Ectodermal cell (in vitro differentiated cells): ENCODE data around the gene ZDHHC9.

Experiments used
- H3K27ac ChIP-seq: 2 replicates; pipeline ENCODE4 v1.7.0; 2013; ENCODE audit warnings: mild to moderate bottlenecking, low read depth, low read length; ENCODE audit not compliant: insufficient read depth, poor library complexity, severe bottlenecking
- H3K27me3 ChIP-seq: 2 replicates; pipeline ENCODE4 v1.7.0; 2013; ENCODE audit warnings: mild to moderate bottlenecking, low read length; ENCODE audit not compliant: insufficient read depth, control insufficient read depth, poor library complexity, severe bottlenecking
- H3K36me3 ChIP-seq: one replicate; pipeline ENCODE4 v1.7.0; 2013; ENCODE audit warnings: low read length; ENCODE audit not compliant: control insufficient read depth, insufficient read depth
- H3K4me1 ChIP-seq: one replicate; pipeline ENCODE4 v1.7.0; 2013; ENCODE audit warnings: low read length; ENCODE audit not compliant: control insufficient read depth, insufficient read depth
- H3K4me3 ChIP-seq: 2 replicates; pipeline ENCODE4 v1.7.0; 2013; ENCODE audit warnings: low read depth, low read length, control low read depth; ENCODE audit not compliant: insufficient read depth
- H3K9me3 ChIP-seq: 2 replicates; pipeline ENCODE4 v1.7.0; 2013; ENCODE audit warnings: mild to moderate bottlenecking, low read length, moderate library complexity; ENCODE audit not compliant: control insufficient read depth
- WGBS, 2 experiments: methylation state at CpG; one replicate each; pipeline ENCODE4 v1.1.7; 2013; ENCODE audit warnings: missing lambda C conversion rate in 2 of 2; 5-methylcytosine and 5-hydroxymethylcytosine counted together

ZDHHC9 gene

DNA sequence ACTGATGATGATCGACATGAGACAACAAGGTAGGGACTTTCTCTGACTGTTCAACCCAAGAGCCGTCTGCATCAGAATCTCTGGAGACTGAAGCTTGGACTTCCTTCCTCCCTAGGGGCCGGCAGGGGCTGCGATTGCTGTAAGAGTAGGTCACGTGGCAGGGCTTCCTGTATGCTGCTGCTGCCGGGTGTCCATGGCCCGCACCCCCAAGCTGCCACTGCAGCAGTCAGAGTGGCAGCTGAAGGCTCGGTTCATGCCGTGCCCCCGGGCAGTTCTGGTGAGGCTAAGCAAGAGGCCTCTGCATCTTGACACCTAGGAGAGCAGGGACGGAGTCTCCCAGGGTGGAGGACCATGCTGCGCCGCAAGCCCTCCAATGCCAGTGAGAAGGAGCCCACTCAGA lies 63.9 kb downstream of the ZDHHC9 start, which contains the start of gene SASH3:
Gene SASH3 (plus strand): TSS at position 203 of the 400 bp plus-strand sequence. CDS start 149 bp downstream, at position 352.
- Histone ChIP-seq H3K27me3 (no peaks in the 10 kb centered on the region), H3K4me3 (no peak within 1 kb of the TSS), H3K9me3 (no peaks in the 10 kb centered on the region), H3K27ac (no peak within 1 kb of the TSS), H3K36me3 (no peaks in the 10 kb centered on the region), H3K4me1 (no peaks in the 10 kb centered on the region)
- 95 to 96% methylated on average over 13 of the region's 13 CpGs for WGBS, 2 experiments

DNA sequence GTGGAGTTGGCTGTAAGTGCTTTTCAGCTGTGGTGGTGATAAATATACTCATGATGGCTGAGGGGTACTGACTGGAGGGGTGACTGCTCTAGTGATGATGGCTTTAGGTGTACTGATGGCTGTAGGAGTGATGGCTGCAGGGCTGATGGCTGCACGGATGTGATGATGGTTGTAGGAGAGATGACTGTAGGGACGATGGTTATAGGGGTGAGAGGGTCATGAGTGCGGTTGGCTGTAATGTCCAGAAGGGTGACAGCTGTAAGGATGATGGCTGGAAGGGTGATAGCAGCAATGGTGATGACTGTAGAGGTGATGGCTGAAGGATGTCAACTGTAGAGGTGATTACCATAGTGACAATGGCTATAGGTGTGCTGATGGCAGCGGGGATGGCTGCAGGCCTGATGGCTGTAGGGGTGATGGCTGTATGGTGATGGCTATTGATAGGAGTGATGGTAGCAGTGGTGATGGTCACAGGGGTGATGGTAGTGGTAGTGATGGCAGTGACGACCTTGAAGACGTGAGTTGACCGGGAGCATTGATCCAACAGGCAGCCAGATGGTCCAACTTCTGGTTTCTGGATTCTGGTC lies 64.5 kb downstream of the ZDHHC9 start:
- H3K9me3 ChIP-seq = no peaks in the 10 kb centered on the region
- H3K27ac ChIP-seq = no peak overlapping the region
- H3K4me3 ChIP-seq = no peak overlapping the region
- no peaks in the 10 kb centered on the region for H3K27me3 ChIP-seq
- no peaks in the 10 kb centered on the region for H3K36me3 ChIP-seq
- 92 to 96% methylated on average over 7 of the region's 7 CpGs for WGBS, 2 experiments
- no peaks in the 10 kb centered on the region for H3K4me1 ChIP-seq

DNA sequence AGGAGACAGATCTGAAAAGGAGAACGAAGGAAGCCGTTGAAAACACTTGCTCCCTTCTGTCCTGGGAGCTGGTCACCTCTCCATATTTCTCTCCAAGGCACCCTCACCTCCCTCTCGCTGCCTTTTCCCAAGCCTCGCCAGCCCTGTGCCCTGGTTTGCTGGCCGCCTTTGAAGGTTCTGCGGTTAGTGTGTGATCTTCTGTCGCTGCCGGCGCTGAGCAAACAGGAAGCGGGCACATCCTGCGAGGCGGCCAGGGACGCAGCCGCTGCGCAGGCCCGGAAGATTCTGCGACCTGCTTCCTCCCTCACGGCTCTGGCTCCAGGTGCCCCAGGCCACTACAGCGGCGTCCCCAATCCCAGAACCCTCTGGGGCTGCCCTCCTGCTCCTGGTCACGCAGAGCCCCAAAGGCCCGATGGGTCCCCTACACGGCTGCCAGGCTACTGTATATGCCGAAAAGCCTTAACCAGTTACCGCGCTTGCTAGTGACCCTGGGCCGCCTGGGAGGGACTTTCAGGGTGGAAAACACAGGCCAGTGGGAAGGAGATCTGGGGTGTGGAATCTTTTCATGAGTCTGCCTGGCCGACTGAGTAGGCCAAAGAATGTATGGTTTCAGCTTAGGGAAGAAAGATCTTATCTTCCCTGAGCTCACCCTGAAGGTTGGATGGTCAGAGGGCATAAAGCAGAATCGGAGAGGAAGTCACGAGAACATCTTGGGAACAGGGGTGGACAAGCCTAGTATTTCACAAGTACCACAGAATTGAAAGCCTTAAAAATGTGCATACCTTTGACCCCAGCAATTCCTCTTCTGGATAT lies 66.3 kb downstream of the ZDHHC9 start:
- Histone ChIP-seq H3K4me3 (no peak overlapping the region), H3K27ac (no peak overlapping the region), H3K36me3 (no peaks in the 10 kb centered on the region), H3K4me1 (no peaks in the 10 kb centered on the region), H3K27me3 (no peaks in the 10 kb centered on the region), H3K9me3 (no peaks in the 10 kb centered on the region)
- 93 to 94% methylated on average over 30 of the region's 30 CpGs for WGBS, 2 experiments

DNA sequence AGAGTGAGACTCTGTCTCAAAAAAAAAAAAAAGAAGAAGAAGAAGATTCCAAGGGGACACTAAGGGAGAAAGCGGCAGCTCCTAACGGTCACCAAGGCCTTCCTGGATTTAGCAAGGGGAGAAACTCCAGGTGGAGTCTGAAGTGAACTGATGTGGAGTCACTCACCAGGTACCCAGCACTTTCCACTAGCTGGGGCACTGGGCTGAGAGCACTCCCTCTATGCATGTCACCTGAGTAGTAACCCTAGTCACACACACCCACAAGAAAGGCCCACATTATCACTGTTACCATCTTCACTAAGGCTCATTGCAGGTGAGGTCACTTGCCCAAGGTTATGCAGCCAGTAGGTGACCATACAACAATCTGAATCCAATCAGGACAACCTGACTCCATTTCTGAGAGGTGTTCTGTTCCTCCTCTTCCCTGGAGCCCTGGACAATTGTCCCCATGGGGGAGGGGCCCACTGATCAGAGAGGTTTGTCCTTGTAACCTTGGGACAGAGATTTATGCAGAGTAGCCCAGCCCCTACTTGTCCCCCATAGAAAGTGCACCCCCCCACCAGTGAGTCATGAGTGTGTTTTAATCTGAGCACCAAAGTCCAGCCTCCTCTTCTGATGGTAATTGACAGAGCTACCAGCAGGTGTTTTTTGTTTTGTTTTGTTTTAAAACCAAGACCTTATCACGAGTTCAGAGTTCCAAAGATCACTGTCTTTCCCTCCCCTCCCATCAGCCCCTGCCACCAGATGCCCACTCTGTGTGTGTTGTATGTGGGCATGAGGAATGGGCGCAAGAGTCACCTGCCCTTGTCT lies 69.8 kb downstream of the ZDHHC9 start:
- Histone ChIP-seq H3K27me3 (no peaks in the 10 kb centered on the region), H3K9me3 (no peaks in the 10 kb centered on the region), H3K36me3 (no peaks in the 10 kb centered on the region), H3K4me1 (no peaks in the 10 kb centered on the region), H3K4me3 (no peak overlapping the region), H3K27ac (no peak overlapping the region)
- 80 to 98% methylated on average over 2 to 4 of the region's 4 CpGs for WGBS, 2 experiments

DNA sequence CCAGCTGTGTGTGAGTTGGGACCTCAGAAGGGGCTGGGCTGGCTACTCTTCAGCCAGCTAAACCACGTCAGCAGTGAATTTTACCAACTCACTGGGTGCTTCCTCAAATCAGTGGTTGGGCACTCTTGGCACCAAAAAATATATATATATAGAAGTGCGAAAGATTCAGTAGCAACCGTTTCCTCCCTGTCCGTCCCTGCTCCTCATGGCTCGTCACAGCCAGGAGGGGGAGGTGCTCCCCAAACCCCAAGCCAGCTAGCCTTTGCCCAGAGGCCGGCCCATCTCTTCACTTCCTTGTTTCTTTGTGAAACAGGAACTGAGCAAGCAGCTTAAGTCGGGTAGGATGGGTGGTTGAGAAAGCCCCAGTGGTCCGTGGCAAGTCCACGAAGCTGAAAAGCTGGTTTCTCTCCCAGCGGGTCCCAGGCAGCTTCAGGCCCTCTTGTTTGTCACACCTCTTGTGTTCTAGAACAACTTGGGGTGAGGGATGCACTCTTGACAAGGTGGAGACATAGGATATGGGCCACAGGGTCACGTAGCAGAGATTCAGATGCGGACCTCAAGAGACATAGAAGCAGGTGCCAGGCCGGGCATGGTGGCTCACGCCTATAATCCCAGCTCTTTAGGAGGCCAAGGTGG lies 70.8 kb downstream of the ZDHHC9 start:
- Histone ChIP-seq H3K27ac (no peak overlapping the region), H3K36me3 (no peaks in the 10 kb centered on the region), H3K27me3 (no peaks in the 10 kb centered on the region), H3K4me3 (no peak overlapping the region), H3K9me3 (no peaks in the 10 kb centered on the region), H3K4me1 (no peaks in the 10 kb centered on the region)
- WGBS, 2 experiments = 84% methylated on average over 12 to 14 of the region's 14 CpGs

DNA sequence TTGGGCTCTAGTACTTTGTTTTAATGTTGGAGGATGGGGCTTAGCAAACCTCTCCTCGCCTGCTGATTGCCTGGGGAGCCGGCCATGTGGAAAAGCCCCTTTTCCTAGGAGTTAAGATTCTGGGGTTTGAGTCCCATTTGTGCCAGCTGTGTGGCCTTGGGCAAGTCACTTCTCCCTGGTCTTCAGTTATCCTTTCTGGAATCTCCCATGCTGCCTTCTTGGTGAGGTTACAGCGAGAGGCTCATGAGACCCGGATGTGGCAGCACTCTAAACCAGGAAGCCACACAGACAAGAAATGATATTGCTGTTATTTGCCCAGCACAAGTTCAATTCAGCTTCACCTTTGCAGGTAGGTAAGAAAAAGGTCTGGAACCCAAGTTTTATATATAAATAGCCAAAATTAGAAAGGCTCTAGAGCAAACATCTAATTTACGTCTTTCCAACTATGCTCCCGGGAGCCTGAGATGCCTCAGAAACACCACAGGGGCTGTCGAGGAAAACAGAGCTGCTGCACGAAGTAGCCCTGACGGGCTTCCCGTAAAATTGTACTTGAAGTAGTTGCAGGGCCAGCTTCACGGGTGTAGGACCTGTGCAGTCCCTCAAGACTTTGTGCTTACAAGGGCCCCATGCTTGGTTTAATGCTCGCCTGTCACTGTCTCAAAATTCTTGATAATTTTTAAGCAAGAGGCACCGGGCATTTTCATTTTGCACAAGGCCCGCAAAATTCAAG lies 72.3 kb downstream of the ZDHHC9 start:
- Histone ChIP-seq H3K27me3 (no peaks in the 10 kb centered on the region), H3K9me3 (no peaks in the 10 kb centered on the region), H3K4me3 (no peak overlapping the region), H3K36me3 (no peaks in the 10 kb centered on the region), H3K27ac (no peak overlapping the region), H3K4me1 (no peaks in the 10 kb centered on the region)
- WGBS, 2 experiments = 92% methylated on average over 14 of the region's 14 CpGs

DNA sequence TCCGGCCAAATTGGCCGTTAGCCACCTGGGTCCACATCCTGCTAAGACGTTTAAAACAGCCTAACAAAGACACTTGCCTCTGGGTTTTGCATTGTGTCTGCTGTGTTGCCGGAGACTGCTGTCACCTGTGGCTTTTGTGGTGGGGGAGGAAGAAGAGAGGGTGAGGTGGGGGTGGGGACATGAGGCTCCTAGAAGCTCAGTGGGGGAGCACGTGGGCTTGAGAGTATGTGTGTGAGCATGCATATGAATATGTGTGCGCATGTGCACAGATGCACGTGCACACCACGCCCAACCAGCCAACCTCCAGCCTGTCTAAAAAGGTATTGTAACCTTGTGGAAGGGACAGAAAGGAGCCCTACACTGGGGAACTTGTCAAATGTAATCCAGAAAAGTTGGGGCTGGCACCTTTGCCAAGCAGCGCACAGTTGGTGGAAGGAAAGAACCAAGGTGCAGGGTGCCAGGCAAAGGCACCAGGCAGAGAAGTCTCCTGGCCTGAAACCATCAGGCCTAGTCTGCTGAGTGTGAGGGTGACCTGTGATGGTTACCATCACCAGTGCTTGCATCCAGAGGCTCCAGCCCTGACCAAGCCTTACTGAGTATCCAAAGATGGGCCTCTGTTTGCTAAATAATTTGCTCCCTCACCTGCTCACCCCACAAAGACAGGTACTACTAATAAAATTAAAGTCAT lies 74.1 kb downstream of the ZDHHC9 start:
- WGBS, 2 experiments = 67 to 69% methylated on average over 9 of the region's 9 CpGs

DNA sequence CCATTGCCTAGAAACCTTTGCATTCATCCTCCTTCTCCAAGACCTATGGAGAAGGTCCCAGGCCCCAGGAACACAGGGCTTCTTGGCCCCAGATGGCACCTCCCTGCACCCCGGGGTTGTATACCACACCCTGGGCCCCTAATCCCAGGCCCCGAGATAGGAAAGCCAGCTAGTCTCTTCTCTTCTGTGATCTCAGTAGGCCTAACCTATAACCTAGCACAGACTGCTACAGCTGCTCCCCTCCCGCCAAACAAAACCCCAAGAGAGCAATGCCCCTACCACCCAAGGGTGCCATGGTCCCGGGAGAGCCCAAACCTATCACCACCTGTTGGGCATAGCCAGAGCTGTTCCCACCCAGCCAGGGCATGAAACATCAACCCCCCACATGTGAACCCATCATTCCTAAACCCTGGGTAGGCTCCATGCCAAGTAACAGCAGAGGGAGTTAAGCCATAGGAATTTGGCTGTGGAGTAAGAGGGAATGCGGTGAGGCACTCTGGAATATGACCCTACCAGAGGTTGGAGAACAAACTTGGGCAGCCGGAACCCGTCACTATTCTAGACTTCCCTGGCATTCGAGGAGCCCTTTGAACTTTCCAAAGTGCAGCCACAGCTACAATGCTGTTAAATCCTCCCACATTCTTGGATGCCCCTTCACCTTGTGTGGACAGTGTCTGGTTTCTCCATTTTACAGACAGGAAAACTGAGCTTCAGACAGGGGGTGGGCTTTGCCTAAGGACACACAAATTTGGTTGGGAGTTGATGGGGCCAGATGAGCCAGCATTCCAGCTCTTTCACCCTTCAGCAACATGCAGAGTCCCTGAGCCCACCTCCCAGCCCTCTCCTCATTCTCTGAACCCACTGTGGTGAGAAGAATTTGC lies 74.9 kb downstream of the ZDHHC9 start:
- Histone ChIP-seq H3K27ac (no peak overlapping the region), H3K9me3 (no peaks in the 10 kb centered on the region), H3K4me3 (no peak overlapping the region), H3K27me3 (no peaks in the 10 kb centered on the region), H3K36me3 (no peaks in the 10 kb centered on the region), H3K4me1 (no peaks in the 10 kb centered on the region)
- WGBS, 2 experiments = 93 to 96% methylated on average over 8 of the region's 8 CpGs

More for the DNA sequence above, 74.1 kb downstream of the ZDHHC9 start:
- H3K36me3 ChIP-seq = no peaks in the 10 kb centered on the region
- no peak overlapping the region for H3K4me3 ChIP-seq
- H3K27me3 ChIP-seq = no peaks in the 10 kb centered on the region
- H3K9me3 ChIP-seq = no peaks in the 10 kb centered on the region
- no peaks in the 10 kb centered on the region for H3K4me1 ChIP-seq
- no peak overlapping the region for H3K27ac ChIP-seq
